K562 (cell line): ENCODE measurements around the gene MRAP2.

Experiments
- DPF2 ChIP-seq: fragments of 450-650 bp; IDR thresholded peaks from 2 replicates; pipeline ENCODE4 v1.6.1; 2016
- TAF7 ChIP-seq: fragments of 450-650 bp; IDR thresholded peaks from 2 replicates; pipeline ENCODE4 v1.6.1; 2016; ENCODE audit warnings: missing genetic modification characterization, missing compliant biosample characterization

DNA sequence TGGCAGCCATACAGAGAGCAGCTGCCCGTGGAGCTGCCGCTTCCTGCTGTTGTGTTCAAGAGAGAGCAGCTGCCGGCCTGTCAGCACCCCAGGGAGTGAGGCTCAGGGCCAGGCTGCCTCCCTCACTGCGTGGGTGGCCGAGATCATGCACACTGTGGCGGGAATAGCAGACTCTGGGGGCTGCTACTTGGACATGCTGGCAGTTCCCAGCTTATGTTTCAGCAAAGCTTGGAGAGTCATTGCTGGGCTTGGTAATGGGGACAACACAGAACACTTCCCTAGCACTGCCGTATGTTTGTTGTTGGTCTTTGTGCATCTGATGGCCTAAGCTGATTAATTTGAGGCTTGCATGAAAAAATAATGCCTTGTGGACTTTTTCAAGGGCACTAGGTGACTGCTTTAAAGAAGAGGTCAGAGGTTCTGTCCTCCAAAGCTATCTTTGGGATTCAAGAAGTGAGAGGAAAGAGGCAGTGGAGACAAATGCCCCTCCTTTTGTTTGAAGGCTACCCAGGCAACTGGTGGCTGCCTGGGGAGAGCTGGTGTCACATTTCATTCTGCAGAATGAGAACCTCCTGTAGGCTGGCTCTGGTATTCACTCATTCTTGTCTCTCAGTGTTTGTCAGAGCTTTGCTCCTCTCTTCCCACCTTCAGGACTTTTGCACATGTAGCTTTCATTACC lies 18.8 kb downstream of the MRAP2 start:
- no peak for TF ChIP-seq TAF7
- TF ChIP-seq DPF2: no peak; the same call in 1 of the 2 replicates
